Caki2 (cell line): Measurements from ENCODE around the gene VDR. TPM values are rescaled to one million over a fixed set of nuclear protein-coding genes. Genes with fewer than 3 reads are reported as not detected.

Experiments used
- DNase-seq: peaks from one replicate; pipeline ENCODE4 v3.0.0-alpha.2; 2015; ENCODE audit warnings: low read depth
- in situ Hi-C: cut with HindIII; loops from 2 replicates; pipeline ENCODE4 v1.10.0; 2016; ENCODE audit warnings: low sequenced_read_pairs, low pct_unique_long_range_greater_than_20kb, mixed read lengths
- total RNA-seq: library from RNA; depleted of rRNA; stranded (reverse); fragments of >200 nt; shearing (Covaris generic); gene quantifications from 2 replicates; pipeline ENCODE4 v1.2.3, GENCODE V29; 2014; ENCODE audit warnings: low replicate concordance

The VDR gene
- total RNA-seq, 1 experiment from 2014 or later, result 0.14 TPM

DNA sequence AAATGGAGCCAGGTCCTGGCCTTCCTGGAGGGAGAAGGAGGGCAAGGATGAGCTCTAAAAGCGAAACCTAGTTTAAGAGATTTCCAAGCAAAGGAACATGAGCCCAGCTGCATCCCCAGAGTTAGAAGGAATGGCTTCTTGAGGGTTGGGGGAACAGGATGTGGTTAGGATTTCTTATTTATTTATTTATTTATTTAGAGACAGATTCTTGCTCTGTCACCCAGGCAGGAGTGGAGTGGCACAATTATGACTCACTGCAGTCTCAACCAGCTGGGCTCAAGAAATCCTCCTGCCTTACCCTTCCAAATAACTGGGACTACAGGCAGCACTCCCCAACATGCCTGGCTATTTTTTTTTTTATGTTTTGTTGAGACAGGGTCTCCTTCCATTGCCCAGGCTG is 33.3 kb upstream of the VDR start:
- no peak for DNase-seq
- in situ Hi-C loops, result no loop called here

DNA sequence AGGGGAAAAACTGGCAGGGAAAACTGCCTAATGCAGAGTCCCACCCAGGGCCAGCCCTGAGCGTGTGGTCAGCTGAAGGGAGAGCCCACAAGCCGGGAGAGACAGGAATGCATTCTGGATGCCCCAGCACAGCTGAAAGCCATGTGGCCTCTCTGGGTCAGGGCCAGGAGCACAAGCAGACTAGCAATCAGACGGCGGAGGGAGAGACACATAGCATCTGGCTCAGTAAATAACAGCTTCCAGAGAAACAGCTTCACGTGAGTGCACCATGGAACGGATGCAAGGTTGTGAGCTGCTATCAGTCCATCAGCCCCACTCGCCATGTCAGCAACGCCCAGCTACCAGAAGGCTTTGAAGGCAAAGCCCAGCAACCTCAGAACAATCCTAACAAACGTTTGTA is 30.4 kb upstream of the VDR start:
- in situ Hi-C loops, result no loop called here
- DNase-seq, result no peak

DNA sequence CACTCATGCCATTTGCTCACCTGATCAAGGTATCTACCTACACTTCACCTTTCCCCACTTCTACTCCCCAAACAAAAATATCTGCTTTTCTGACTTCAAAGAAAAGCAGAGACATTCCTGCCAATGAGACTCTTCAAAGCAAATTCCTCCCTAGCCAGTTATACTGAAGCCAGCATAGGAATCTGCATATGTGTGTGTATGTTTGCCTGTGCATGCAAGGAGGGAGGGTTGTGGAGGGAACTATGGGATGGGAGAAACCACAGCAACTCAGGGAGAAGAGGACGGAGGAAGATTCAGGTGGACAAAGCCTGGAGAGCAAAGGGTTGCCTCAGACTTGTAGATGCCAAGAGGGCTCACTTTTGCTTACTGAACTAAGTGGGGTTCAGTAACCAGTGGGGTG is 26.4 kb upstream of the VDR start:
- in situ Hi-C loops, result no loop called here
- DNase-seq, result no peak

DNA sequence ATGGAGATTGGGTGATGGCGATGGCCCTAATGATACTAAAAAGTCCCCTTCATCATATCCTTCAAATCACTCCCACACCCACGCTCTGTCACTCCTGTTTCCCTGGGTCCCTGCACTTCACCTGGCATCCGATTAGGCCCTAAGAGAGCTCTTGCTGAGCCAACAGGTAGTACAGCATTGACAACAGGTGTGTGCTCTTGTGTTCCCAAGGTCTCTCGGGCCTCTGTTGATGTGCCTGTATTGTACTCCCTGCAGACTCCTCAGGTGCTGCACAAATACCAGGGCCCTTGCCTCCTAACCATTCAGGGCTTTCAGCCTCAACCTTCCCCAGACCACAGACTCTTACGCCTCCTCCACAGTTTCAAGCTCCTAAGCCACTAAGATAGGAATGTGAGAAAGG is 25.8 kb upstream of the VDR start:
- no peak for DNase-seq

DNA sequence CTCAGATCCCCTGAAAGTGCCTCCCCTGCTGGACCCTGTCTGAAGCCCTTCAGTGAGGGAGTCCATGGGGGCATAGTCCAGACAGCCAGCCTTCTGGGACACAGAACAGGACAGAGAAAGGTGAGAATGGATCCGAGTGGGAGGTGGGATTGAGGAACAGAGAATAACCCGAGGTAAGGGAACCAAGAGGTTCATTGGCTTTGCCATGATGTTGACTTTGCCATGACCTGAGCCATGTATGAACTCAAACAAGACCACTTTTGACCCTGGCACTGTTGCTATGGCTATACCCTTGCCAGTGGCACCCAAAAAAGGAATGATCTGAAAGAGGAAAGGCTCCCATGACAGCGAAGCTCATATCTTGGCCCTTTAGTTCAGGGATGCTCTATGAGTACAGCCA is 22.6 kb upstream of the VDR start:
- in situ Hi-C loops, result no loop called here
- DNase-seq, result no peak

More for the DNA sequence above, 25.8 kb upstream of the VDR start:
- in situ Hi-C loops, result no loop called here

DNA sequence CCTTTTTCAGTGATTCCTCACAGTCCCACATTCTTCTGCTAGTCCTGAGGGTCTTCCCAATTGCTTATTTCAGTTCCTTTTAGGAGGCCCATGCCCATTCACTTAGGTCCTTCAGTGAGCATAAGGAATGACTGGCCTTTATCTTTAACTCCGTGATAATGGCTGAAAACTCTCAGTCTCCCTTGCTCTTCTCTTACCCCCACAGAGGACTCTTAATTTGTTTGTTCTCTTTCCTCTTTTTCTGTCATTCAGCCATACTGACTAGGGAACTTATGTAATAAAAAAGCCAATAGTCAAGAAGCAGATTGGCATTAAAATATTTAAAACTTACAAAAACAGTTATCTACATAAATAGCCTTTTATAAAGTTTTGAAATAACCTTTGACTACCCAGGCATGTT is 17.1 kb upstream of the VDR start:
- in situ Hi-C loops, result no loop called here
- DNase-seq, result no peak

DNA sequence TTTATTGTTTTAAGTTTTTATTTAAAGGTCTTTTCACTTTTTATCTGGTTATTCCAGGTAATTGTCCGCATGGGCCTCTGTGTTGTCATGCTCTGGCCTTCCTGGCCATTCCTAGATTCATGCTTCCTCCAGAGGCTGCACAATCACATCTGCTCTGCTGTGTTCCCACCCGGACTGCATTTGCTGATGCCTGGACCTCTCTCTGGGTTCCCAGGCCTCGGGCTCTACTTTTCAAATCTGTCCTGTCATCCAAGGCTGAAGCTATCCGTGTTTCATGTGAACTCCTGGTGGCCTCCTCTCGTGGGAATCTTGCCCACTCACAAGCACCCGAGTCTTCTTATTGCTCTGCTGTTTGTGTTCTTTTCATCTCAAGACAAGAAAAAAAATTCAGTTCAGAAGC is 16.1 kb upstream of the VDR start:
- in situ Hi-C loops, result no loop called here
- DNase-seq, result no peak

DNA sequence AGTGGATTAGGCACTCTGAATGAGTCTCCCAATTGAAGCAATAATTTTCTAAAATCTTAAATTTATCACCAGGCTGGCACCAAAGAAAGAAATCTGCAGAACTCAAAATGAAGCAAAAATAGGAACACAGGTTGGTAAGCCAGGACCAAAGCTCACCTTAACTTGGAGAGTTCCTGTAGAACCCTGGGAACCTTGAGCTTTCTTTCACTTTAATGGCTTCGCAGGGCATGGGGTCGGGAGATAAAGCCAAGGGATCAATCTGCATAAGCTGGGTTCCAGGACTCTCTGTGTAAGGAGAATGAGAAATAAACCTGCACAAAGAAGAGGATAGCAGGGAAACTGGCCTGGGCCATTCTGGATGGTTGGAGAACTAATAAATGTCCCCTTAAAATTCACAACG is 8.3 kb upstream of the VDR start:
- in situ Hi-C loops, result no loop called here
- no peak for DNase-seq

DNA sequence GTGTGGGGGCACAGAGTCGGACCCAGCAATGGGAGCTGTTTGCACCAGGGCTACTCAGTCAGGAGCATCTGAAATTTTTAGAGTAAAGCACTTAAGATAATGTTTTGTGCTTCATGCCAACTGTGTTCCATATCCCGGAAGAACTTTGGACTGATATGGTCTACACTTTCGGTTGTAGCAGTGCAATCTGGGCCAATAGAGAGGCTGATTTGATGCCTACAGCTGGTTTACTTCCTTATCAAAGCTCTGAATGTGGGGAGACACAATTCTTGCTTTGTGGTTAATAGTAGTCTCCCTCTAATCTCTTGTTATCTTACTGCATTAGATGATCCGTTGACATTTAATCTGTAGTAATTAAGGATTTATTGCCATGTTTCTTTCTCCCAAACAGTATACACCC is 7.8 kb upstream of the VDR start:
- in situ Hi-C loops, result no loop called here

DNA sequence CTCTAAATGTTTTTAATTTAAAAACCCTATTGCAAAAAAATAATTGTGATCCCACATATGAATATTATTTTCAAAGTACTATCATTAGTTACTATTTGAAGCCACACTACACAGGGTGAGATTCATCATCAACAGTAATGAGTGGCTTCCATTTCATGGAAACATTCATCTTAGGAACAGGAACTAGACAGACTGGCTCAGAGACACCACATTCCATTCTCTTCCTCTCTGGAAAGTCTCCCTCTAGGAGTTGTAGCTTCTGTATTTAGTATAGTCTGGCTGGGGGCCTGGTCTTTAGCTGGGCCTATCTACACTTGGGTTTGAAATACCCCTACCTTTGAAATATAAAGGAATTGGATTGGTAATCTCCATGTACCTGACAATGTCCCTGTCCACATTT is 6.2 kb upstream of the VDR start:
- in situ Hi-C loops, result no loop called here
- no peak for DNase-seq

More for the DNA sequence above, 7.8 kb upstream of the VDR start:
- DNase-seq, result no peak

DNA sequence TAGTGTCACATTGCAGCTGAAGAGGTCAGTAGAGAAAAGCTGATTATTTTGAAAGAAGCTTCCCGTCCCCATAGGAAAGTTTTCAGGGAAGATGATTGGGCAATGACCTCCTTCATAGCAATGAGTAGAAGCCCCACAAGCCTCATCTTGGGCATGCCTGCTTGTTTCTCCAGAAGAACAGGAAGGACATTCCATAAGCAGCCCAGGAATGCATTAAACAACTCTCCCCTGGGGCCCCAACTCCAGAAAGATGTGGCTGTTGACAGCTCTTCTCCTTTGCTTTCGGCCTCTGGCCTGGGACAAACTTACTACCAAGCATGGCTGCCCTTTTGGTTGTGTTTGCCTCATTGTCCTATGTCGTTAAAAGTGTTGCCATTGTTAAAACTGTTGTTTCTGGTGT is 5.7 kb upstream of the VDR start:
- in situ Hi-C loops, result no loop called here
- DNase-seq, result no peak

DNA sequence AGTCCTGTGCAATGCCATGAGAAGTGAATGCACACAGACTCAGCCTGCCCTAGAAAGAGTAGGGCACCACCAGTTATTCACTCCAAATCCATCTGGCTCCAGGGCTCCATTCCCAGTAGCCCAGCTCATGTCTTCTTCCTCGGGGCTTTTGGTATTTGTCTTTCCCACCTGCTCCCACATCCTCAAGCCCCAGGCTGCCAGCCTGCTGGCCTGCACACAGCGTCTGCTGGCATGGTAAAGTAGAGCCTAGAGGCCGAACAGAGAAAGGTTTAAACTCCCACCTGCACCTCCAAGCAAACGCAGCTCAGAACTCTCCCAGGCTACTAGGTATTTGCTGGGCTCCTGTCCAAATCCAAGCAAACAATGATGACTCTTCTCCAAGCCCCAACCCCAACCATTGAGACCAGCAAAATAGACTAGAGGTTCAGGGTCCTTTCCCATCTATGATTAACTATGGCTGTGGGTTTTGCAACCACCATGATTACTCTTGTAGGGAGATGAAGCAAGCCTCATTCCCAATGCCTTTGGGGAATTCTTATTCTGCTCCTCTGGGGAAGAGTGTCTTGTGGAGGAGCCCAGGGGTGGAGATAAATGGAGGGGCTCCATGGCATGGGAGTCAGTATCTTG is 5.2 kb upstream of the VDR start:
- in situ Hi-C loops, result no loop called here
- DNase-seq, result no peak

DNA sequence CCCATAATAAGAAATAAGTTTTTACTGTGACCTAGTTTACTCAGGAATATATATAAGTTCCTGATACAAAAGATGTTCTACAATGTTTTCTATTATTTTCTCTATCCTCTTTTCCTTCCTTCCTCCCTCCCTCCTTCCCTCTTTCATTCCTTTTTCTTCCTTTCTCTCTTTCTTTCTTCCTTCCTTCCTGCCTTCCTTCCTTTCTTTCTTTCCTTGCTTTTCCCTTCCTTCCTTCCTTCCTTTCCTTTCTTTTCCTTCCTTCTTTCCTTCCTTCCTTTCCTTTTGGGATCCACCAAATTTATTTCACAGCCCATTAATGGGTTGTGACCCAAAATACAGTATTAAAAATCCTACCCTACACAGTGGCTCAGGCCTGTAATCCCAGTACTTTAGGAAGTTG is 3.9 kb upstream of the VDR start:
- in situ Hi-C loops, result no loop called here
- DNase-seq, result no peak

DNA sequence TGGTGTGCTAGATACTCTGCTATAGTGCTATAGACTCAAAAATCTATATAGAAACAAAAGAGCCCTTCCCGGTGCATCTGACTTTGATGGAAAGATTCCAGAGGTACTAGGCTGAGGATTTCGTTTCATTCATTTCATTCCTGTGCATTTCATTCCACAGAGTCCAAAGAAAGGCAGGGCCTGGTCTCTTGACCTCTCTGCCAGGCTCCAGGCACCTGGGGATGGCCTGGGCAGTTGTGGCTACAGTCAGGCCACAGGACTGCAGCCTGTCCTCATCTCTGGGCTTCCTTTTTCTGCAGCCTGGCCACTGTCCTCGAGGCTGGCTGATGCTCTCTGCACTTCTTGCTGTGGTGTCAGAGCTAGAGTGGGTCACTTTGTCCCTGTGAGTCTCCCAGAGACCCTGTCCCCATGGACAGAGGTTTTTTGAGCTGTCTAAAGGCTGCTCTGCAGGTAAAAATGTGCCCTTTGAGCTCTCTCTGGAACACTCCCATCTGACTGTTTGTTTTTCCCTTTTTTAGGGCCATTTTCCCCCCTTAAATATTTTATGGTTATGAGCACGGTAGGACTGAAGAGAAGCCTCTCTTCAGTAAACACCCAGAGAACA is 3.2 kb upstream of the VDR start:
- in situ Hi-C loops, result no loop called here
- no peak for DNase-seq

DNA sequence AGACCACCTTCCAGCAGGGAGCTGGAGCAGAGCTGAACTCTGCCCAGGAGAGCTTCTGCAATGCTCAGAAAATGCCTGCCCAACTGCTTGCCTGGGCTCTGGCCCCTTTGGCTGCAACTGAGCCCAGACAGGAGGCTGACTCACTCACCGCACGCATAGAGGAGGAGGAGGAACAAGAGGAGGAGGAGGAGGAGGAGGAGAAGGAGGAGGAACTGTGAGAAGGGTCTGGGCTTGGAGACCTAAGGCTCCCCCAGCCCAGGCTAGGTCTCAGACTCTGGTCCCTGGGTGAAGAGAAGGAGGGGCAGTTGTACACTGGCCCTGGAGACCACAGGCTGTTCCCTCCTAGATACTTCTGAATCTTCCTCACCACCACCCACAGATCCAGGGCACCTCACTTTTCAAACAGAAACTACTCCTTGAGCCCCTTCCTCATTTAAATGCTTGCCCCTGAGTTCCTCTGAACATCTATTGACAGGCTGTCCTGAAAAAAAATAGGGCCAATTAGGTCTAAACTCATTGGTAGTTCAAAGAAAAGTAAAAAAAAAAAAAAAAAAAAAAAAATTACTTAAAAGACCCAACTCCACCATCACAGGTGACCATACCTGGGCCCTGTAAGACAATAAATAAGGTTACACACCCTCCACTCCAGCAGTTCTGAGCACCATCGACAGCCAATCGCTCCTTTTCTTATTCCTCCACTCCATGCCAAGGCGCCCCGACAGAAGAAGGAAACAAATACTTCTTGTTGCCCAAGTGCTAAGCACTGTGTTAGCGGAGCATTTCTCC is 674 bp downstream of the VDR start:
- peak; percentile 65 for DNase-seq
- in situ Hi-C loops, result no loop called here

DNA sequence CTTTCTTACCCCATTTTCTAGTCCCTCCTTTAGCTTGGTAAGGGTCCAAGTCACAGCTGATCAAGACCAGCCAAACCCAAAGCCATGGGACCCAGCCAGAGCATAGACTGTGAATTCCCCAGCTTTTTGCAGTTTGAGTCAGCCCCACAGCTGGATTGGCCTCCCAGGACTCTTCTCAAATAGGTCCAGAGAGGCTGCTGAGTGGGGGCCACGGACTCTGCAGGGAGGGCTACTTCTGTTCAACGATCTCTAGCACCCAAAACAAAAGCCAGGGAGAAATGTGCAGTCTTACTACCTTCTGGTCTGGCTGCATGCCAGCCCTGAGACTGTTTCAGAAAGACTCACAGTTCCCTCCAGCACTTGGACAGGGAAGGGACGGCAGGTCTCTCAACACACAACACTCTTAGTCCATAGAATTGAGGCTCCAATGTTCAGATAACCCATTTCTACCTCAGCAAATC is 1.6 kb downstream of the VDR start:
- in situ Hi-C loops, result no loop called here
- DNase-seq, result peak; percentile 4

DNA sequence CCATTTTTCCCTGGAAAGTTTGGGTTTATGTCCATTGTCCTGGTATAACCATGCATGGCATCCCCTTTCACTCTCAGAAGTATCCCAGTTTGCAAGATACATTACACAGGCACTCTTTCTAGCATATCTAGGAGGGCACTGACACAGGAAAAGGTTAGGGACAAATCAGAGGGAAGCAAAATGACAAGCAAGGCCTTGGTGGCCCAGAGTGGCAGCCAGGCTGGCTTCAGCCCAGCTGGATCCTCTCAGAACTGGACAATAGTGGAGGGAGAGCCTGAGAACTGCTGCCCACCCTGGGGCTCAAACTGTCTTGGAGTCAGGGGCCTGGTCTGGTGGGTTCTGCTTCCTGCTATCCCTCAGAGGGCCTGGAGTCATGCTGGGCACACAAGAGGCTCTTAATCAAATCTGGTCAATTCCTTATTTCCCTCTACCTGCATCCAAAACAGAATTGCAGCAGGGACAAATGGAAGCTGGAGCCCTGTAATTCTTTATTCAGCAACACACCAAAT is 2.6 kb downstream of the VDR start:
- no peak for DNase-seq
- in situ Hi-C loops, result no loop called here

DNA sequence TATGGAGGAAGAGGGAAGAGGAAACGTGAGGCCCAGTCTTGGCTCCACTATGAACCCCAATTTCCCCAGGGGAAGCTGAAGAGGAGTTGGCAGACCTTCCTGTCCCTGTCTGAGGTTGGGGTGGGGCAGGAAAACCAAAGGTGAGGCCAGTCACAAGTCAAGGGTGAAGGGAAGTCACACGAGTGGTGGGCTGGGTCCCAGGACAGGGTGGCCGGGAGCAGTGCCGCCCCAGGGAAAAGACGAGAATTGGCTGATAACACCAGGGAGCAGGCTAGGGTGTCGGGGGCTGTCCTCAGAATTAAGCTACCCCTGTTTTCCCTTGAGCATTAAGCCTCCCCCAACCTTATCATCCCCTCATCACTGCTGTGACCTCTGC is 3.1 kb downstream of the VDR start:
- DNase-seq, result no peak
- in situ Hi-C loops, result no loop called here

DNA sequence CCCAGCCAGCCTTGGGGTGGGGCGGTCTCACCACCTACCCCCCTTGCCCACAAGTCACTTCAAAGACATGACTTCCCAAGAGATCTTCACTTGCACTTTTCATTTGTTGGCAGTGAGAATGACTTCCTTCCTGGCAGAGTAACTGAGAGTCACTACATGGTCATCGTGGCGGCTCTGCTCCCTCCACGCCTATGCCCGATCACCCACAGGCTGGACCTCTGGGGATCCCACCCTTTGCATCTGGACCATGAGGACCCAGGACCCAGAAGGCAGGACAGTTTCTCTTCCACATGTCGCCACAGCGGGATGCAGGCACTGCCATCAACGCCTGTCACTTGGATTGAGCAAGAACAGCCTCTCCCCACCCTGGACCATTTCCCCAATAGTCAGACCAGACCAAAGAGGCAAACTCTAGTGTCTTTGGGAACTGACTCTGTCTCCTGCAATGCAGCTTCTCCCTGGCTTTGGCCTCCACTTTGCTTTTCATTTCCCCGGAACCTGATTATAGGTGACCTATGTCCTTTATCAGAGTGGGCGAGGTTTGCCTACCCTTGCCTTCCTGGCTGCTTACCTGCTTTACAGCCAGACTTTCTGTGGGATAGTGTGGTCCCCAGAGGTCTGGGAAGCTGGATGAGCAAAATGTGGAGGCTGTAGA is 3.6 kb downstream of the VDR start:
- no peak for DNase-seq
- in situ Hi-C loops, result no loop called here
